Measurements from ENCODE around the gene HOXB13.
"Not testable (repeated sequence)": the region's sequence is repeated elsewhere in the genome, so short reads cannot be mapped to it uniquely, and the experiment has no call there.

The HOXB13 gene

DNA sequence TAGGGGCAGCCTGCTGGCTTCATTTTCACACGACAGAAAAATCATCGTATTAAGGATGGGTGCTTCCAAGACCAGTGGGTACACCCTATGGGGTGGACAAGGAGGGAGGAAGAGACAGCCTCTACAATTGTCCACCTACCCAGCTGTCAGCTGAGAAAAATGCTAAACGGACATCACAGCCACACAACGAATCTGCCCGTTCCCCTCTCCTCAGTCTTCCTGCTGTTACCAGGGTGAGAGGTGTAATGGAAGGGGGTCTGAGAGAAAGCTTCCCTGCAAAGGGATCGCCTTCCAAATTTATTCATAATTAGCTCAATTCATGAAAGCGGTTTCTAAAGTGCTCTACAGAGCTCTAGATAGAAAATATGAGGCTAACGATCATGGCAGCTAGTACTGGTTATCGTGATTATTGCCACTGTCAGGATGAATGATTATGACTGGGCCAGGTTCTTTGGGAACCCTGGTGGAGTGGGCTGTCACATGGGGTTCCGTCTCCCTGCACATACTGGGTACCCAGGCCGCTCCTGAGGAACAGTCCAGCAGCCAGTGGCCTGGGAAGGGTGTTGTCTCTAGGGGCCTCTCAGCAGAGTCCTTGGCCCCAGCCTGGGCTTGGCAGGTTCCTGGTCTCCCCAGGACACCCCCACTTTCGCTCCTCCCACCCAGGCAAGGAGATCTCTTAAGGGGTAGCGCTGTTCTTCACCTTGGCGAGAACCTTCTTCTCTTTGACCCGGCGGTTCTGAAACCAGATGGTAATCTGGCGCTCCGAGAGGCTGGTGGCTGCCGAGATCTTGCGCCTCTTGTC lies 2.2 kb downstream of the HOXB13 start:
- no peak for DNase-seq

DNA sequence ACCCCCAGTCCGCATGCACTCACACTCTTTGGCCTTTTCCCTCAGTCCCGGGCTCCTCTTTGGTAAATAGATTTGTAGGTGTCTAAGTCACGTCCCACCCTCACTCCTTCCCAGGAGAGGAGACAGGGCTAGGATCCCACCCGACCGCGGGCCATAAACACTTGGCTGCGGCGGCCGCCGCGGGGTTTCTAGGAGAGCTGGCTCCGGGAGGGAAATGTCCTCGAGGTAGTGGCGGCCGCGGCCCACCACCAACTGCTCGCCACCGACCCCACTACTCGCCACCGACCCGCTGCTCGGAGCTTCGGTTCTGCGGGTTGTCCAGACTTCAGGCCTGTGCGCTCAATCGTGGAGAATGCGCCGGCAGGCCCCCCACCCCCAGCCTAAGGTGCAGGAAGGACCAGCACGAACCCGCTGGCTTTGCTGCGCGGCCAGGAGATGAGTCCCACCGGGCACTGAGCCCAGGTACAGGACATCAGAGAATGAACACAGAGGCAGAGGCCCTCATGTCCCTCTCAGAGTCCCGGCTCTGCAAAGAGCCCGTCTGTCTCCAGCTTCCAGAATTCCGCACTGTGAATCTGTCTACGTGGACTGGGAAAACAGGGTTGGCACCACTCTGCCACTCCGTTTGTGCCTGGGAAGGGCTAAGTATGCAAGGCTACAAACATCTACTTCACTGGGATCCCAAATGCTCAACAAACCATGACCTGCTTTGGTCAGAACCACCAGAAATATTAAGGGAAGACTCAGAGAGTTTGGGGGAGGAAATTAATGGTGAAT lies 3.1 kb downstream of the HOXB13 start:
- no peak for DNase-seq

DNA sequence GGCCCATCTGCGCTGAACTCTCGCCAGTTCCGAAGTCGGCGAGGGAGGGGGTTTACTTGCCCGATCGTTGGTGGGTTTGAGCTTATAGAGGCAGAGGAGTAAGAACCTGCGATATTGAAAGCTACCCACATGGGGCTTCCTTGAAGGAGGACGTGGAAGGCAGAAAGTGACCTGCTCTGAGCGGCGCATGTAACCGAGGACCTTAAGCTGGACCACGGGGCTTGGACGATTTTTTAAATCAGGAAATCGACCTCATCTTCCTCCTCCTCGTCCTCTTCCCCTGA lies 3.6 kb downstream of the HOXB13 start:
- DNase-seq, result no peak

DNA sequence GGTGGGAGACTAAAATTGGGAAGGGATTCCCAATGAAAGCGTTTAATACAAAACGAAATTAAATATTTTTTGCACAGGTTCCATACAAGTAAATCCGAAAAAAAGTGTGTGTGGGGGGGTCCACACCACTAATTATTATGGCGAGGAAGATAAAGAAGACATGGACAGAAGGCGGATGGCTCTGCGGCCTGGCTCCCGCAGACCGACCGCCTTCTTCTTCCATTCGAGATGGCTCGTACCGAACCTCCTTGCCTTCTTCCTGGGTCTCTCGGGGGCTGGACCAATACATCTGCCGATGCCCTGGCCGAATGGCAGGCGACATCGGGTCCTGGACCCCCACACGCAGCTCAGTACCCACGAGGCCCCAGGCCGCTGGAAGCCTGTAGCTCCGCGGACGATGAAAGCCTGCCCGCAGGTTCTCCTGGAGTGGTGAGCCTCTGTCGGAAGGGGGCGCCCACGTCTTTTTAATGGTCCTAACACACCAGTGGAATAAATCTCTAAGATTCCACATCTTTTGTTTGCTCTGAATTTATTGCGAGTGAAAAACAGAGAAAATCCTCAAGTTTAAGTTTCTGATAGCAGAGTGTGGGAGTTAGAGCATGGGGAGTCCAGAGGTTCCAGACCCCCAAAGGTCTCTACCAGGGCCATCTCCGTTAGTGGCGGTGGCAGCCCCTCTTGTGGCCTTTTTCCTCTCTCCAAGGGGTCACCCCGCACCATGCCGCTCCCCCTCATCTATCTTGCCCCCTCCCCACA lies 4.1 kb downstream of the HOXB13 start:
- DNase-seq, result peak; percentile 88

DNA sequence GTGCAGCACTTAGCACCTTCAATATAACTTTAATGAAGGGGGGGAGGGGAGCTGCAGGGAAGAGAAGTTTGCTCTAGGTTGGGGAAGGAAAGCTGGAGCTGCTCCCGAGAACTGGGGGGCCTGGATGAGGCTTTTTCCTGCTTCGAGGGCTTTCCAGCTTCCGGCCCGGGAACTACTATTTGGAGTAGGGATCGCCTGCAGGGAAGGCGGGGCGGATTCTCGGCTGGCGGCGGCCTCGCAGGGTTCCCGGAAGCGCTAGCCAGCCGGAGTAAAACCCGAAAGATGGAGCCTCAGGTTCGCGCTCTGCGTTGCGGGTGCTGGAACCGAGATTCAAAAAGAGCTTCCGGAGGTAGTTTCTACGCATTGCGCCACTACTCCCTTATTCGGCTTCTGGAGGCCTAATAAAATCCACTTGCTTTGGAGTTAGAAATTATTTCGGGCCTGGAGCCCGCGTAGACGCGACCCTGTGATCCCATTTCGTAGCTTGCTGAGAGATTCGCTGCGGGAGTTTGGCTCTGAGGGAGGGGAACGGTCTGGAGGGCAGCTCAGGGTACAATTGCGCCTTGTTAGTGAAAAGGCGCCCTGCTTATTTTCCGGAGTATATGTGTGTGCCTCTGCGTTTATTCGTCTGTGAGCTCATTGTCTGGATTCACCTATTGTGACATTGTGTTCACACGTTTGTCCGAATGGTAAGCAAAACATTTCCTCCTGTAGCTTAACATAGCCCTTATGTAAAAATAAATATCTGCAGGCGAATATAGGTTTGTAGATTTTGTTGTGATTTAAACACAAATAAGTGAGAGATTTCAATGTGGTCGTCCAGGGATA lies 4.9 kb downstream of the HOXB13 start:
- DNase-seq, result no peak

DNA sequence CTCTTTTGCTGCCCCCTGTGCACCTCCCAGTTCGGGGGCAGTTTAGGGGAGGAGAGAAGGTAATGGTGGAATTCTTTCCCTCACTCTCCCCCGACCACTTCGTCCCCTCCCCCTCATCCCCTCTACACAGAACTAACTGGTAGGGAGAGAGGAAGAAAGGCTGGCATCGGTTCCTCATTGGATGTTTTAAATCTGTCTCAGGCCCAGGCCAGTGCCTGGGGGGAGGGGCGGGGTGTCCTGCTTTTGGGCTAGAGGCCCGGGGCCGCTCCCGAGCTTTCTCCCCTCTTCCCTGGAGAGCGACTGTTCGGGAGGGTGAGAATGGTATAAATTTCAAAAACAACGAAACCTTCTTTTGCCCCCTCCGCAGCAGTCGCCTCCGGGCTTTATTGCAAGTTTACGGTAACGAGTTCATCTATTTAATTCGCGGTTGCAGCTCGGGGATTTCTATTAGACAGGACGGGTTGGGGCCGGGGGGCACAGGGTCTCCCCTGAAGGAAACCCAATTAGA lies 5.6 kb downstream of the HOXB13 start, which contains the start of gene PRAC2:
TSS of gene PRAC2 (plus strand) at position 271 of the 508 bp plus-strand sequence. CDS start 1,226 bp downstream, outside the sequence.
- DNase-seq, result no peak

DNA sequence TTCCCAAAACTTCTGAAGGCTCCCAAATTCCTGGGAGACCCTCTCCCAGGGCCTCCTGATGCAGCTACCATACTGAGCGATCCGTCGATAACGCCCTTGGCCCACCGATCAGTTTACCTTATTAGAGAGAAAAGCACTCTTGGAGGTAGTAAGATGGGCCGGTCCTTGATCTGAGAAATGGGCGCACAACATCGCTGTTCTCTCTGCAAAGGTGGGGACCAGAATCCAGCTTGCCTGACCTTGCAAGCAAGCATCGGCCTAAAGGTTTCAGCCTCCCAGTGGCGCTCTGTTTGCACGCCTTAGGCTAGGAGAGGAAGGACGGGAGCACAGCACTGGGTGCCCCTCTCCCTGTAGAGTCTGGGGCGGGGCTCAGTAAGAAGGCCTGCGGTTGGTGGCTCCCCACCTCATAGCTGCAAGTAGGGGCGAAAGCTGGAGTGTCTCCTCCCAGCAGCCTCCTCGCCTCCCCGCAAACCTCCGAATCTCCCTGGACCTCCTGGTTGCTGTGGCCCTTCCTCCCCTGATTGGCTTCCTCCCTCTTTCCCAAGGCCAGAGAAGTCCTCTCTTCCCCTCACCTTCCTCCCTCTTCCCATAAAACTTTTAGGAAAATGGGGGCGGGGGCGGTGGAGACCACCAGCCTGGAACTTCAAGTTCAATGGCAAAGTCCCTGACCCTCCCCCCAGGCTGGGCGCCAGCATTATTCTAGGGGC lies 6.2 kb downstream of the HOXB13 start, which contains the start of gene PRAC1:
TSS of gene PRAC1 (minus strand) at position 318 of the 707 bp plus-strand sequence. CDS start at position 192, 126 bp downstream.
- no peak for DNase-seq

DNA sequence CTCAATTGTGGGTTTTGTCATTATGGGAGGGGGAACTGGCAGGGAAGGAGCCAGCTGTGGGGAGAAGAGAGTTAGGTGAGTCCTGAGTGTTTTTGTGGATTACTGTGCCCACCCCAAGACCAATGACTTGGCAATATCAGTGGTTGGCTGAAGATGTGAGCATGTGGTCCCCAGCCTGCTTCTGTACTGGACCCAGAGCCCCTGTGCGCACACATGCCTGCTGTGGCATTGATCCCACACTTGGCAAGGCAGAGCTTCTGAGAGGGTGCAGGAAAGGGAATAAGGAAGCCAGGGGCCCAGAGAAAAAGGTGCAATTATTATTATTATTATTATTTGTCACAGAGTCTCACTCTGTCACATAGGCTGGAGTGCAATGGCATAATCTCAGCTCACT lies 7.5 kb downstream of the HOXB13 start:
- no peak for DNase-seq

DNA sequence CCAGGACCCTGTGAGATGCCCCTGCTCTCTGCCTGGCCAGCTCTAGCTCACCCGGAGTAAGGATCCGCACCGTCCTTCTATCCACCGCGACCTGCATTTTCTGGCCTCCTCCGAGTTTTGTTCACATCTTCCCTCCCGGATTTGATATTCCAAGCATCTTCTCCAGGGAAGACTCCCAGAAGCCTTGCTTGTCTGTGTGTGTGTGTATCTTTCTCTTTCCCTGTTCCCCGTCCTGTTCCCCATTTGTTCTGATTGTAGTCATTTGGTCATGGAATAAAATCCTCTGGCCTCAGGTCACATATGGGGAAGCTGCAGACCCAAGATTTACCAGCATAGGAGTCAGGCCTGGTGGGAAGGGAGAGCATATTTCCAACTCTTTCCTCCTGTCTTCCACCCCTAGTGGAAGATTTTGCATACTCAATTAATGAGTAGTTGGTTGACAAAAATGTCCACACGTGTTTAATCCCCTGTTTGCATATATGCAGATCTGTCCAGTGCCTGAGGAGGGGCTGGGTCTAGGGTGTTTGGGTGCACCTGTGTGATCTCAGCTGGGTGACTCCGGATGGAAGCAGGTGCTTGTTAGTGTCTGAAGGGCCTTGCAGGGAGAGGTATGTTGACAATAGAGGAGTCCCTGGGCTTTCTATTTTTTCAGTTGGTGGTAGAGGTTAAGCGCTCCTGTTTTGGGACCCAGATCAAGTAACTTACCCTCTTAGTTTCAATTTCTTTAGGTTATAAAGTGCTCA lies 8.1 kb downstream of the HOXB13 start:
- no peak for DNase-seq

DNA sequence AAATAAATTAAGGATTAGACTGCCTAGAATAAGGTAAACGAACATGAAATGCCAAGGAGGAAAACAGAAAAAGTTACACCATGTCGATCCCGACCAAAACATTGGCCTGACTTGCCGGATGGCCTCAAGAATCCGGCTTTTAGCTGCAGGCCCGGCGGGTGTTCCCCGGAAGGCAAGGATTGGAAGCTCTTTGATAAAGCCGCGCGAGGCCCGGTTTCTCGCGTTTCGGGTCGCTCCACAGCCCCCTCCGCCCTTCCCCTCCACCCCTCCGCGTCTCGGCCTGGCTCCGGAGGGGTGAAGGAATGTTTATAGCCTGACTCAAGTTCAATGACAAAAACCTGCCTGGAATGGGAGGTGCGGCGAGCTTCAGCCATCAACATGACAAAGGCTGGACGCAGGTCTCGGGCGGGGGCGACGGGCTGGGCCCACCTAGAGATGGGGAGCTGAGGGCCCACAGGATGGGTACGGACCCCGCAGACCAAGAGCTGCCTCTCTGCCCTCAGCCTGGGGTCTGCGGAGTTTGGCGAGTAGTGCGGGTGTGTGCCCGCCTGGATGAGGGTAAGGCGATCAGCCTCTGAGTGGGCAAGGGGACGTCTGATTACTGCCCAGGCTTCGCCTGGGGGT lies 8.8 kb downstream of the HOXB13 start:
- DNase-seq, result no peak

DNA sequence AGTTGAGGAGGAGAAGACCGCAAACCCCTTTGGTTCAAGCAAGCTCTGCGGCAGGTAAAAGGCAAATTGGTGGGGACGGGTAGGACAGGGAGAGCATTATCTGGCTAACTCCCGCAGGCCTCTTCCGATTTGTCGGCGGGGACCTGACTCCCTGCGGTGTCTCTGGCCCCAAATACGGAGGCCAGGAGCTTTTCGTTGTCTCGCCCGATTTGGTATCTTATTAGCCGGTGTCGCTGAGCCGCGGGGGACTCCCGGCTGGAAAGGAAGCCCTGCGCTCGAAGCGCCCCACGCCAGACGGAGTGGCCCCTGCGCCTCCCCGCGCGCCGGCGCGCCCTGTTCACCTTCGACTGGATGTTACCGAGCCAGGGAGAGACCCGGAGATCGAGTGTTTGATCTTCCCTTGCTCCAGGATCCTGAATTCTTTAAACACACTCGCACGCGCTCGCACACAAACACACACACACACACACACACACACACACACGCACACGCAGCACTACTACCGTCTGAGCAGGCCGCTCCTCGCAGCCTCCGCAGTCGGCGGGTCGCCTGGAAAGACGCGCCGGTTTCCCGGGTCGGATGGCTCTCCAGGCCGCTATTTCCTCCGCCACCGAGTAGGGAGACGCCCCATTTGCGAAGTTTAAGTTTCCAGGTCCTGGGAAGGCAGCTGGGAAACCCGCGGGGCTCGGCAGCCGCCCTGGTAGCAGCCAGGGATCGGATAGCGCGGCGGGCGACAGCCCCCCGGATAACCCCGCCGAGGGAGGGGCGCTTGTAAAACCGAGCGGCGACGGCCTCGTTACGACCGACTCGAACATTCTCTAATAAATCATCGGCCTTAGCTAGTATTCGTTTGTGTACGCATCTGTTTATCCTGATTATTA lies 9.5 kb downstream of the HOXB13 start:
- DNase-seq, result no peak

DNA sequence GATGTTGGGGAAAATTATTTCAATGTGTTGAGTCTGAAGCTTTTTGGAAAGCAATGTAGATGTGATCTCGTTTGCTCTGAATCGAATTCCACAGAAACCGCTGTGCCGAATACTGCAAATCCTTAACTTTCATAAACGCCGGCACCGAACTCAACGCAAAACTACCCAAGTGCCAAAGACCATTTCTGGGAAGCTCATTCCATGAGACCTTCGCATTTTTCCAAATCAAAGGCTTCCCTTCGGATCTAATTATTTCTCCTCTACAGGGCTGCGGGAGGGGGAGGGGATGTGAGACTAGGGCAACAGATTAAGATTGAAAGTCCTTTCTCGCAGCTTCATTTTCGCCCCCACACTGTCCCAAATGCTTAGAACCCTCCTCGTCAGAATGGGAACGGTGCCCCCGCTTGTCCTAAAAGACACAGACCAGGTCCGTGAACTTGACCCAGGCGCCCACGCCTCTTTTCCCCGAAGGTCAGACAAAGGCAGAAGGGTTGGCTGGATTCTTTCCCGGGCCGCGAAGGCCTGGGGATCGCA lies 10.3 kb downstream of the HOXB13 start:
- no peak for DNase-seq

DNA sequence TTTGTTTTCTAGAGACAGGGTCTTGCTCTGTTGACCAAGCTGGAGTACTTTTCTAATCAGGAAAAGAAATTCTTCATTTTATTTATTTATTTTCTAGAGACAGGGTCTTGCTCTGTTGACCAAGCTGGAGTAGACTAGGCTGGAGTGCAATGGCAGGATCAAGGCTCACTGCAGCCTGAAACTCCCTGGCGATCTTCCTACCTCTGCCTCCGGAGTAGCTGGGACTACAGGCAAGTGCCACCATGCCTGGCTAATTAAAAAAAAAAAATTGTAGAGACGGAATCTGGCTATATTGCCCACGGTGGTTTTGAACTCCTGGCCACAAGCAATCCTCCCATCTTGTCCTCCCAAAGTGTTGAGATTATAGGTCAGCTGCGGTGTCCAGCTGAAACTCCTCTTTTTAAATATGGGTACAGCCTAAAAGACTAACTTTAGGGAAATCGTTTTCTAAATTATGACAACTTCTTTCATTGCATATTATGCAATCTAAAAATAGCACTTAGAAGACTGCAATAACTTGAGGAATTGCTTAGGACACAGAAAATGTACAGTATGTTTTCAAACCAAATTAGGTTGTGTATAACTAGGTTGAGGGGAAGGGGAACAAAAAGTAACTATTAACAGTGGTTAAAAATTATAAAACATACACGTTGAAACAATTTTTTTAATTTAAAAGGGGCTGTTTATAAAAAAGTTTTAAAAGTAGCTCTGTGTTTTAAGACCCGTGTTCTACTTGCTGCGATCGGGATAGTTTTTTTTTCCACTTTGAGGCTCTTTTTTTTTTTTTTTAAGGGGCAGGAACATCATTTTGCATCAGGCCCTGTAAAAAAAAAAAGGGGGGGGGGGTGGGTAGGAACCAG lies 11.0 kb downstream of the HOXB13 start:
- no peak for DNase-seq

DNA sequence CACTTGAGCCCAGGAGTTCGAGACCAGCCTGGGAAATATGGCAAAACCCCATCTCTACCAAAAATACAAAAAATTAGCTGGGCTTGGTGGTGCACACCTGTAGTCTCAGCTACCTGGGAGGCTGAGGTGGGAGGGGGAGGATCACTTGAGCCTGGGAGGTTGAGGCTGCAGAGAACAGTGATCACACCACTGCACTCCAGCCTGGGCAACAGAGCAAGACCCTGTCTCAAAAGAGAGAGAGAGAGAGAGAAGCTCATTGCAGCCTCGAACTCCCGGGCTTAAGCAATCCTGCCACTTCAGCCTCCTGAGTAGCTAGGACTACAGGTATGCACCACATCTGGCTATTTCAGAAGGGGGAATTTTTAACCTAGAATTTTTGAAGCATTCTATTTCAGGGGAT lies 12.0 kb downstream of the HOXB13 start:
- not testable (repeated sequence) for DNase-seq

DNA sequence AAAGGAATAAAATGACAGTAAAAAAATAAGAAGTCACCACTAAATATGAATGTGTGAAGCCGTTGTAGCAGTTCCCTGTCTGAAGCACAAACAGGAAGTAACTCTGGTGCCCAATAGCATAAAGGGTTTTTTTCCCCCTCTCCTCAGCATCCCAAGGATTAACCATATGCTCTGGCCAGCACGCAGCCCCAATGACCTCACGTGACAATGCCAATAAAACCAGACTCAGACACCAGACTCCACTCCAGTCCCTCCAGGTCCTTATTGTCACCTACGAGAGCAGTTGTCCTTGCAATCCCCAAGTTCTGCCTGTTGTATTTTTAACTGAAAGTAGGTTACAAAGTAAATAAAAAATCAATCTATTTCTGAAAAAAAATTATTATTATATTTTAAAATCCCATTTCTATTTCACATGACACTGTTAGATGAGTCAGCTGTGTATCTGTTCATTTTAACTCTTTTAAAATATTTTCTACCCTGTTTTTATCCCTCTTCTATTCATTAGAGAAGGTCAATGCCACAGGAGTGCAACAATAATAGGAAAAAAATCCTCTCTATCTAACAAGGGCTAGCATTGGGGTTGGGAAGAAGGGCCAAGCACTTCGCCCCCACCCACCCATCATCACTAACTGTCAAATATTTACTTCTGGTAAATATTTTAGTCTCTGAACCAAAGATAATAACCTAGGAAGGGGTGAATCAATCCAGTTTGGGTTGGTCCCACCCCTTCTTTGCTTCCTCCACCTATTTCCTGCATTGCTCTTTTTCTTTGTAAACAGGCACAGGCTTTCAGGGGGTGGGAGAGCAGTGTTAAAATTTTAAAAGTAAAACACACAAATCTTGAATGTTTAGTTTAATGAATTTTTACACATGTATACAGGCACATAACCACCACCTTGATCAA lies 12.8 kb downstream of the HOXB13 start:
- no peak for DNase-seq

DNA sequence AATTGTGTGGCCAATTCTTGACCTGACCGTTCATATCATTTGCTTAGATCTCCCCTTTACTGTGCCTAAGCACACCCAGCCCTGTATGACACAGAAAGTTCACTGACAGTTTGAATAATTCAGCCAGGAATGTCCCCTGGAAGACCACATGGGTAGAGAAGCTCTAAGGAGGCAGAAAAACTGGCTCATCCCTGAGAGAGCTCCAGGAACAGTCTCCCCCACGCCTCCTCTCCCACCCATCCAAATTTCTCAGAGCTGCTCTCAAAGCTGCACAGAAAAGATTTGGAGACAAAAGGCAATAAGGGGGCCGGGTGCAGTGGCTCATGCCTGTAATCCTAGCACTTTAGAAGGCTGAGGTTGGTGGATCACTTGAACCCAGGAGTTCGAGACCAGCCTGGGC lies 17.4 kb downstream of the HOXB13 start:
- DNase-seq, result no peak
